Thoracic aorta (tissue), 2 donors: Measurements from ENCODE around the gene STK39. TPM values are rescaled to one million over a fixed set of nuclear protein-coding genes. Genes with fewer than 3 reads are reported as not detected.

Experiments used
- ATAC-seq: fragments of 150-250 bp; one replicate; pipeline ENCODE4 v1.8.0; 2017; ENCODE audit warnings: low read depth; ENCODE audit not compliant: insufficient number of reproducible peaks, low FRiP score
- DNase-seq: peaks from one replicate; pipeline ENCODE4 v3.0.0-alpha.2; 2020; ENCODE audit warnings: low spot score
- H3K27ac ChIP-seq, 2 donors: fragments of 200-600 bp; sonication (generic); 1 replicate in 1 of 2; 2 replicates in 1 of 2; pipeline ENCODE4 v1.5.1; 2016; ENCODE audit warnings: mild to moderate bottlenecking in 2 of 2, moderate library complexity in 2 of 2
- H3K27me3 ChIP-seq: fragments of 200-600 bp; sonication (generic); replicated peaks from 2 replicates; pipeline ENCODE4 v1.6.0; 2016; ENCODE audit warnings: mild to moderate bottlenecking; ENCODE audit not compliant: insufficient read depth
- H3K36me3 ChIP-seq: fragments of 200-600 bp; sonication (generic); one replicate; pipeline ENCODE4 v1.5.1; 2016
- H3K4me1 ChIP-seq, 2 donors: fragments of 200-600 bp; sonication (generic); 1 replicate in 1 of 2; 2 replicates in 1 of 2; pipeline versions ENCODE4 v1.5.1 to v1.6.0; 2016; ENCODE audit warnings: low read depth in 2 of 2, mild to moderate bottlenecking in 1 of 2; ENCODE audit not compliant: control insufficient read depth in 1 of 2
- H3K4me3 ChIP-seq: fragments of 200-600 bp; sonication (generic); 2 replicates; pipeline ENCODE4 v1.5.1; 2016; ENCODE audit warnings: mild to moderate bottlenecking
- H3K9me3 ChIP-seq: fragments of 200-600 bp; sonication (generic); 2 replicates; pipeline ENCODE4 v1.5.1; 2016
- CTCF ChIP-seq: fragments of 200-600 bp; sonication (generic); IDR thresholded peaks from one replicate; pipeline ENCODE4 v1.5.1; 2019; ENCODE audit warnings: antibody characterized with exemption
- total RNA-seq, 2 donors: library from RNA; depleted of rRNA; stranded (reverse); fragments of >200 nt; gene quantifications; one replicate each; pipeline versions ENCODE4 v1.1.0 to v1.2.3, GENCODE V29; 2016

Gene STK39
- total RNA-seq, 2 donors from 2014 or later, result 11.5 to 18.5 TPM

- DNase-seq (no peak), ATAC-seq (no peak)
- Histone ChIP-seq H3K4me1 (no peaks in the 10 kb centered on the region), H3K27me3 (no peaks in the 10 kb centered on the region), H3K9me3 (no peaks in the 10 kb centered on the region), H3K4me3 (no peak overlapping the region), H3K27ac (no peak overlapping the region), H3K36me3 (no peaks in the 10 kb centered on the region)
- TF ChIP-seq CTCF, result no peak
Measured at GRCh38 chr2:168039881-168040280, 207.5 kb downstream of the STK39 start.

- Histone ChIP-seq H3K27ac (no peak overlapping the region), H3K4me3 (no peak overlapping the region), H3K9me3 (no peaks in the 10 kb centered on the region), H3K36me3 (no peaks in the 10 kb centered on the region), H3K4me1 (no peaks in the 10 kb centered on the region), H3K27me3 (no peaks in the 10 kb centered on the region)
- DNase-seq (no peak), ATAC-seq (no peak)
- no peak for TF ChIP-seq CTCF
Measured at GRCh38 chr2:168037778-168038177, 209.6 kb downstream of the STK39 start.

- Histone ChIP-seq H3K4me3 (no peak overlapping the region), H3K27me3 (no peaks in the 10 kb centered on the region), H3K27ac (no peak overlapping the region), H3K9me3 (no peaks in the 10 kb centered on the region), H3K4me1 (peaks cover 0 to 8% of the 10 kb centered on the region in 2 donors), H3K36me3 (no peaks in the 10 kb centered on the region)
- no peak for ATAC-seq
- no peak for DNase-seq
- no peak for TF ChIP-seq CTCF
Measured at GRCh38 chr2:168035458-168035857, 211.9 kb downstream of the STK39 start.

- ATAC-seq (no peak), DNase-seq (no peak)
- Histone ChIP-seq H3K27ac (no peak overlapping the region), H3K27me3 (no peaks in the 10 kb centered on the region), H3K36me3 (no peaks in the 10 kb centered on the region), H3K4me1 (peaks cover 0 to 9% of the 10 kb centered on the region in 2 donors), H3K9me3 (no peaks in the 10 kb centered on the region), H3K4me3 (no peak overlapping the region)
- TF ChIP-seq CTCF, result no peak
Measured at GRCh38 chr2:168034616-168035015, 212.8 kb downstream of the STK39 start.

GRCh38 chr2:168033966-168034365, 213.4 kb downstream of the STK39 start:
- no peak for ATAC-seq
- H3K27ac ChIP-seq, result no peak overlapping the region
- TF ChIP-seq CTCF, result no peak

More at GRCh38 chr2:168033966-168034365, 213.4 kb downstream of the STK39 start:
- DNase-seq, result no peak
- Histone ChIP-seq H3K4me1 (peaks cover 0 to 9% of the 10 kb centered on the region in 2 donors), H3K36me3 (no peaks in the 10 kb centered on the region), H3K9me3 (no peaks in the 10 kb centered on the region), H3K27me3 (no peaks in the 10 kb centered on the region), H3K4me3 (no peak overlapping the region)
